GM10847 (cell line): ENCODE data around the gene DMC1.
A peak's percentile ranks its signal among the peaks of the same experiment; 100 is the strongest.

ENCODE experiments used
- POLR2A ChIP-seq: IDR thresholded peaks from 2 replicates; pipeline ENCODE4 v1.6.1; 2011; ENCODE audit not compliant: insufficient read length; ENCODE audit errors: extremely low read depth

DMC1 gene

GRCh38 chr22:38519453-38520250 is 50.3 kb downstream of the DMC1 start:
- TF ChIP-seq POLR2A, result no peak

GRCh38 chr22:38518620-38519019 is 51.4 kb downstream of the DMC1 start:
- TF ChIP-seq POLR2A, result no peak

GRCh38 chr22:38513063-38513462 is 56.9 kb downstream of the DMC1 start:
- no peak for TF ChIP-seq POLR2A

- TF ChIP-seq POLR2A, result no peak
Observed at GRCh38 chr22:38510416-38510970, 59.5 kb downstream of the DMC1 start.

GRCh38 chr22:38506118-38506962 is 63.6 kb downstream of the DMC1 start, which contains the start of gene DDX17:
Gene DDX17 (minus strand): TSS chr22:38506311.
- peak; percentile 81 for TF ChIP-seq POLR2A

GRCh38 chr22:38505541-38506117 is 64.4 kb downstream of the DMC1 start:
- TF ChIP-seq POLR2A, result no peak

- TF ChIP-seq POLR2A, result no peak
Observed at GRCh38 chr22:38504731-38505540, 65.0 kb downstream of the DMC1 start.

- no peak for TF ChIP-seq POLR2A
Observed at GRCh38 chr22:38503021-38503420, 67.0 kb downstream of the DMC1 start.

- no peak for TF ChIP-seq POLR2A
Observed at GRCh38 chr22:38501797-38502672, 67.9 kb downstream of the DMC1 start.

- TF ChIP-seq POLR2A, result no peak
Observed at GRCh38 chr22:38497869-38498268, 72.1 kb downstream of the DMC1 start.

GRCh38 chr22:38494939-38495338 is 75.0 kb downstream of the DMC1 start:
- TF ChIP-seq POLR2A, result no peak

- TF ChIP-seq POLR2A, result no peak
Observed at GRCh38 chr22:38494498-38494897, 75.5 kb downstream of the DMC1 start.

- TF ChIP-seq POLR2A, result no peak
Observed at GRCh38 chr22:38491707-38492348, 78.2 kb downstream of the DMC1 start.

- no peak for TF ChIP-seq POLR2A
Observed at GRCh38 chr22:38490915-38491314, 79.1 kb downstream of the DMC1 start.

GRCh38 chr22:38490475-38490874 is 79.5 kb downstream of the DMC1 start:
- TF ChIP-seq POLR2A, result no peak
